Prostate gland (tissue), 2 donors: ENCODE data around the gene C2CD3.

Experiments used
- CTCF ChIP-seq, 4 experiments: fragments of 200-600 bp in 2 of 4; fragments of 450-650 bp in 2 of 4; sonication (generic) in 2 of 4; IDR thresholded peaks; 1 replicate in 3 of 4; 2 replicates in 1 of 4; pipeline ENCODE4 v1.5.1; 2016 to 2019; ENCODE audit warnings: antibody characterized with exemption in 4 of 4, mild to moderate bottlenecking in 2 of 4, moderate library complexity in 2 of 4
- POLR2A ChIP-seq: fragments of 450-650 bp; IDR thresholded peaks from one replicate; pipeline ENCODE4 v1.6.1; 2016; ENCODE audit warnings: antibody characterized with exemption, mild to moderate bottlenecking

GRCh38 chr11:73981051-73981805 lies 189.6 kb downstream of the C2CD3 start:
- TF ChIP-seq POLR2A (no peak), CTCF (IDR thresholded peaks at IDR 0.05) (no peak)
